Measurements from ENCODE around the gene ASIC4. TPM values are rescaled to one million over a fixed set of nuclear protein-coding genes. Genes with fewer than 3 reads are reported as not detected.
A peak's percentile ranks its signal among the peaks of the same experiment; 100 is the strongest.

The ASIC4 gene
- total and polyA plus RNA-seq, 9 of the 15 experiments (the other 6 are each of a cell fraction or from before 2014, with no cell fraction given), result 0.07 to 19.2 (median 4.8) TPM

- TF ChIP-seq CGGBP1 (CRISPR knock-in tag; IDR thresholded peaks at IDR 0.05), result no peak
- TF ChIP-seq KDM1A (IDR thresholded peaks at IDR 0.05), result no peak
- TF ChIP-seq FOXJ3 (CRISPR knock-in tag; IDR thresholded peaks at IDR 0.05), result no peak
These were observed 29.5 kb downstream of the ASIC4 start, which contains the start of the genes CHPF and TMEM198 (continued) for GRCh38 chr2:219543596-219544358.

GRCh38 chr2:219544567-219544966, 30.3 kb downstream of the ASIC4 start:
- H3K9me1 ChIP-seq (ENCODE audit: control insufficient read depth, insufficient read depth, low read length), result no peaks in the 10 kb centered on the region
- CTCF ChIA-PET (ENCODE audit: low intra/inter-chr PET ratio), result interaction anchor here (3.8 kb wide), 1 partner anchor 98 kb away, joined by 80 read pairs; no protein-coding TSS in a partner anchor
- POLR2A ChIA-PET, result interaction anchor here (0.9 kb wide), 1 partner anchor 143 kb away, joined by 4 read pairs; no protein-coding TSS in a partner anchor
- BruUV-seq (replicated peaks), result no TSS peak
- H3K36me3 ChIP-seq (ENCODE audit: control insufficient read depth, insufficient read depth, low read length), result peaks cover 20% of the 10 kb centered on the region; the same call in 2 of the 3 replicates
- TF ChIP-seq NELFE (IDR thresholded peaks at IDR 0.05; ENCODE audit: insufficient read depth, insufficient read length) (no peak), SAP30 (IDR thresholded peaks at IDR 0.05; ENCODE audit: borderline replicate concordance, insufficient read depth, low read depth, low read length, poor library complexity, severe bottlenecking) (no peak)
- intact Hi-C loops (cut with micrococcal nuclease), result loop anchor here (2.0 to 5.0 kb wide), 2 partner anchors 26 to 83 kb away; partner anchors contain the start of genes OBSL1 and SLC4A3
- DNase-seq (ENCODE audit: extremely low read depth in 1 of 4, low spot score in 3 of 4) (no peak), ATAC-seq (no peak), FAIRE-seq (no peak)
- H3K4me2 ChIP-seq (ENCODE audit: insufficient read depth, low read length), result peak overlapping the region; percentile 63
- H3K27me3 ChIP-seq (ENCODE audit: control insufficient read depth in 2 of 2, insufficient read depth in 2 of 2, low read length in 2 of 2), result no peaks in the 10 kb centered on the region
- H3K79me2 ChIP-seq (ENCODE audit: control insufficient read depth, insufficient read depth, low read length), result peaks cover 17% of the 10 kb centered on the region
- WGBS (ENCODE audit: insufficient coverage, low coverage, missing lambda C conversion rate), result 31% methylated on average over 9 of the region's 9 CpGs
- no peak overlapping the region for H3K27ac ChIP-seq (ENCODE audit: extremely low read depth, low read depth, low read length)
- no peaks in the 10 kb centered on the region for H3K9me3 ChIP-seq (replicated peaks; ENCODE audit: control insufficient read depth, insufficient read depth, low read depth, low read length)
- peak overlapping the region; percentile 83; the same call in 1 of the 2 replicates for H3K4me3 ChIP-seq
- H4K20me1 ChIP-seq (replicated peaks; ENCODE audit: control insufficient read depth, insufficient read depth, low read length), result peaks cover 9% of the 10 kb centered on the region; the same call in 1 of the 2 replicates
- in situ Hi-C loops (cut with MboI), result loop anchor here (5.0 to 10.0 kb wide), 2 partner anchors 98 to 150 kb away; no protein-coding TSS in a partner anchor
- peaks cover 0 to 49% of the 10 kb centered on the region in 2 experiments; a peak in 3 of 5 replicates for H3K4me1 ChIP-seq (replicated peaks in 1 of 2; ENCODE audit: control insufficient read depth in 2 of 2, insufficient read depth in 2 of 2, low read length in 2 of 2)
- peak overlapping the region in 1 of 2 experiments; percentile 94; a peak in 1 of 4 replicates for H3K9ac ChIP-seq (ENCODE audit: insufficient read depth in 1 of 2, low read depth in 2 of 2, low read length in 2 of 2)
- H2AFZ ChIP-seq (ENCODE audit: low read depth, low read length), result no peak overlapping the region

Data from K562 (cell line).